BJ (cell line): Measurements from ENCODE around the gene SLC4A4. TPM values are rescaled to one million over a fixed set of nuclear protein-coding genes. Genes with fewer than 3 reads are reported as not detected.
A peak's percentile ranks its signal among the peaks of the same experiment; 100 is the strongest.

Experiments
- CTCF ChIA-PET: fragments of 350-600 bp; formaldehyde crosslinking; extraction: SDS; loops from one replicate; lab custom pipeline; 2021; ENCODE audit warnings: antibody characterized with exemption, inconsistent platforms; lab: Yijun Ruan, JAX
- POLR2A ChIA-PET: fragments of 300-600 bp; sonication (Branson Sonifier 250); formaldehyde crosslinking; extraction: SDS; loops from one replicate; lab custom pipeline; 2021; ENCODE audit warnings: antibody characterized with exemption; lab: Charles Lee
- DNase-seq: peaks from one replicate; pipeline ENCODE4 v3.0.0-alpha.2; 2011; ENCODE audit warnings: low read depth
- H3K27me3 ChIP-seq: 2 replicates; pipeline ENCODE4 v1.6.0; 2011; ENCODE audit warnings: low read length; ENCODE audit not compliant: control insufficient read depth, insufficient read depth
- H3K36me3 ChIP-seq: 2 replicates; pipeline ENCODE4 v1.5.1; 2011; ENCODE audit warnings: low read length; ENCODE audit not compliant: control insufficient read depth, insufficient read depth
- H3K4me3 ChIP-seq: 2 replicates; pipeline ENCODE4 v1.5.1; 2011; ENCODE audit warnings: low read depth, mild to moderate bottlenecking, control low read depth, low read length
- polyA plus RNA-seq: library from polyadenylated mRNA; depleted of rRNA; stranded (reverse); fragments of >200 nt; gene quantifications from 2 replicates; pipeline ENCODE4 v1.2.3, GENCODE V29; 2011
- TF ChIP-seq, protein P1 (sequence below): IDR thresholded peaks from 2 replicates; pipeline ENCODE4 v1.5.1; 2011; ENCODE audit warnings: low read depth, mild to moderate bottlenecking, control low read depth, inconsistent platforms, low read length, moderate library complexity; ENCODE audit not compliant: insufficient read depth

The SLC4A4 gene
- polyA plus RNA-seq, 1 experiment: 1.9 TPM

DNA sequence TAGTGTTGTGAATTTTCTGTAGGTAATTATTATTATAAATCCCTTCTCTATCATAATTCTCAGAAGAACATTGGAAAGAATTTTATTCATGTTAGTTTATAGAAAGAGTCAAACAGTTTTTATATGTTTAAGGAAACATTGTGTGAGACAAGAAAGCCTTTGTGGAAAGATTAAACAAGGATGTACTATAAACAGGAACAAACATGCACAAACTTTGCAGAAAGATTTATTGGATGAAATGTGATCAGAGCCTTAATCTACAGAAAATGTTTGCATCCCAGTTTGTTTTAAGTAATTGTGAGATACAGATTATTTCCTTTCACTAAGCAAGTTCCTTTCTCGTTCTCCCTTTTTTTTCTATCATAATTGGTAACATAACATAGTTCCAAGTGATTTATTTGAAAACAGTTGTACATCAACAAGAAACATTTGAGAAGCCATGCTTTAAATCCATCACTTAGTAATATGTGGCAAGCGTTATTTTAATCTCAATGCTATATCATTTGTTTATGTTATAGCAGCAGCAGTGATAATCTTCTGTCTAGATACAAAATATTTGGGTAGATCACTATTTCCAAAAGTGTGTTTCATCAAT, 129.4 kb downstream of the SLC4A4 start:
- Histone ChIP-seq H3K4me3 (no peak overlapping the region), H3K36me3 (no peaks in the 10 kb centered on the region), H3K27me3 (no peaks in the 10 kb centered on the region)
- no peak for DNase-seq
- CTCF ChIA-PET: no interaction called here
- POLR2A ChIA-PET: no interaction called here
- TF ChIP-seq, protein P1, sequence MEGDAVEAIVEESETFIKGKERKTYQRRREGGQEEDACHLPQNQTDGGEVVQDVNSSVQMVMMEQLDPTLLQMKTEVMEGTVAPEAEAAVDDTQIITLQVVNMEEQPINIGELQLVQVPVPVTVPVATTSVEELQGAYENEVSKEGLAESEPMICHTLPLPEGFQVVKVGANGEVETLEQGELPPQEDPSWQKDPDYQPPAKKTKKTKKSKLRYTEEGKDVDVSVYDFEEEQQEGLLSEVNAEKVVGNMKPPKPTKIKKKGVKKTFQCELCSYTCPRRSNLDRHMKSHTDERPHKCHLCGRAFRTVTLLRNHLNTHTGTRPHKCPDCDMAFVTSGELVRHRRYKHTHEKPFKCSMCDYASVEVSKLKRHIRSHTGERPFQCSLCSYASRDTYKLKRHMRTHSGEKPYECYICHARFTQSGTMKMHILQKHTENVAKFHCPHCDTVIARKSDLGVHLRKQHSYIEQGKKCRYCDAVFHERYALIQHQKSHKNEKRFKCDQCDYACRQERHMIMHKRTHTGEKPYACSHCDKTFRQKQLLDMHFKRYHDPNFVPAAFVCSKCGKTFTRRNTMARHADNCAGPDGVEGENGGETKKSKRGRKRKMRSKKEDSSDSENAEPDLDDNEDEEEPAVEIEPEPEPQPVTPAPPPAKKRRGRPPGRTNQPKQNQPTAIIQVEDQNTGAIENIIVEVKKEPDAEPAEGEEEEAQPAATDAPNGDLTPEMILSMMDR: no peak

- POLR2A ChIA-PET: no interaction called here
- no peaks in the 10 kb centered on the region for H3K27me3 ChIP-seq
- H3K36me3 ChIP-seq: no peaks in the 10 kb centered on the region
- TF ChIP-seq, protein P1: no peak
- DNase-seq: no peak
- H3K4me3 ChIP-seq: no peak overlapping the region
- CTCF ChIA-PET: no interaction called here
Measured at GRCh38 chr4:71469541-71469940, 130.7 kb downstream of the SLC4A4 start.

DNA sequence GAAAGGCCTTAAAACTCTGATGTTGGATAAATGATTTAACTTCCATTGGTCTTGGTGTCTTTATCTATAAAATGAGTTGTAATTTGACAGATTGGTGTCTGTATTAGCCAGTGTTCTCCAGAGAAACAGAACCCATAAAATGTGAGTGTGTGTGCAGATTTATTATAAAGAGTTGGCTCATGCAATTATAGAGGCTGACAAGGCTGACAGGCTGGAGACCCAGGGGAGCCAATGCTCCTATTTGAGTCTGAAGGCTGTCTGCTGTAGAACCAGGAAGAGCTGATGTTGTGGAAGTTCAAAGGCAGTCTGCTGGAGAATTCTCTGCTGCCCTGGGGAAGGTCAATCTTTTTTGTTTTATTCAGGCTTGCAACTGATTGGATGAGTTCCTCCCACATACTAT, 131.7 kb downstream of the SLC4A4 start:
- TF ChIP-seq, protein P1: no peak
- Histone ChIP-seq H3K4me3 (no peak overlapping the region), H3K36me3 (no peaks in the 10 kb centered on the region), H3K27me3 (no peaks in the 10 kb centered on the region)
- ChIA-PET CTCF (no interaction called here), POLR2A (no interaction called here)
- DNase-seq: no peak

DNA sequence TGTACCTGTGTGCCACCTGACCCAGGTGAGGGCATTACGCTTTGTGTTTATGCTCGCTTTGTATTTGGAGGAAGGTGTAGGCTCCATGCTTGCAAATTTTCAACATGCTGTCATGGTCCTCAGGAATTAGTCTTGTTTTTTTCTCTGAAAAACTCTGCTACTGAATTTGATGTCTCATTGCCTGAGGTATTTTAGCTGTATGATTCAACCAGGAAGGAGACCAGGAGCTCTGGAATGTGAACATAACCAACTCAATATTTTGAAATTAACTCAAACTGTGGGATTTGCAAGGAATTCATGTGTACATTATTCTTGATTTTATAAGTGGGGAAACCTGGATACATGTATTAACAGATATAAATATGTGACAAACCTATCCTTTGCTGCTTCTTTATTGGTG, 134.1 kb downstream of the SLC4A4 start:
- CTCF ChIA-PET: interaction anchor here (0.8 to 1.3 kb wide), 2 partner anchors 19 to 217 kb away, joined by 3 to 4 read pairs; no protein-coding TSS in a partner anchor
- Histone ChIP-seq H3K36me3 (no peaks in the 10 kb centered on the region), H3K27me3 (no peaks in the 10 kb centered on the region), H3K4me3 (no peak overlapping the region)
- TF ChIP-seq, protein P1: no peak
- POLR2A ChIA-PET: interaction anchor here (0.6 to 0.7 kb wide), 2 partner anchors 78 to 84 kb away, joined by 4 to 6 read pairs; no protein-coding TSS in a partner anchor
- DNase-seq: peak; percentile 53

GRCh38 chr4:71473541-71474240, 134.9 kb downstream of the SLC4A4 start:
- CTCF ChIA-PET: interaction anchor here (0.8 to 1.3 kb wide), 2 partner anchors 20 to 217 kb away, joined by 3 to 4 read pairs; no protein-coding TSS in a partner anchor
- DNase-seq: no peak
- H3K36me3 ChIP-seq: no peaks in the 10 kb centered on the region
- no peaks in the 10 kb centered on the region for H3K27me3 ChIP-seq
- H3K4me3 ChIP-seq: no peak overlapping the region
- TF ChIP-seq, protein P1: no peak
- POLR2A ChIA-PET: interaction anchor here (0.6 to 0.7 kb wide), 2 partner anchors 77 to 83 kb away, joined by 4 to 6 read pairs; no protein-coding TSS in a partner anchor
